ENCODE measurements around the gene MPZL2.

GRCh38 chr11:118222437-118222836, 41.7 kb downstream of the MPZL2 start:
- TF ChIP-seq ETS1 (IDR thresholded peaks at IDR 0.05): no peak
- TF ChIP-seq, protein P1, sequence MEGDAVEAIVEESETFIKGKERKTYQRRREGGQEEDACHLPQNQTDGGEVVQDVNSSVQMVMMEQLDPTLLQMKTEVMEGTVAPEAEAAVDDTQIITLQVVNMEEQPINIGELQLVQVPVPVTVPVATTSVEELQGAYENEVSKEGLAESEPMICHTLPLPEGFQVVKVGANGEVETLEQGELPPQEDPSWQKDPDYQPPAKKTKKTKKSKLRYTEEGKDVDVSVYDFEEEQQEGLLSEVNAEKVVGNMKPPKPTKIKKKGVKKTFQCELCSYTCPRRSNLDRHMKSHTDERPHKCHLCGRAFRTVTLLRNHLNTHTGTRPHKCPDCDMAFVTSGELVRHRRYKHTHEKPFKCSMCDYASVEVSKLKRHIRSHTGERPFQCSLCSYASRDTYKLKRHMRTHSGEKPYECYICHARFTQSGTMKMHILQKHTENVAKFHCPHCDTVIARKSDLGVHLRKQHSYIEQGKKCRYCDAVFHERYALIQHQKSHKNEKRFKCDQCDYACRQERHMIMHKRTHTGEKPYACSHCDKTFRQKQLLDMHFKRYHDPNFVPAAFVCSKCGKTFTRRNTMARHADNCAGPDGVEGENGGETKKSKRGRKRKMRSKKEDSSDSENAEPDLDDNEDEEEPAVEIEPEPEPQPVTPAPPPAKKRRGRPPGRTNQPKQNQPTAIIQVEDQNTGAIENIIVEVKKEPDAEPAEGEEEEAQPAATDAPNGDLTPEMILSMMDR (conservative IDR thresholded peaks at IDR 0.05; ENCODE audit: low read depth in 2 of 2): no peak
